DLD1 (cell line): Measurements from ENCODE around the gene ZFHX2.
"Not testable (repeated sequence)": the region's sequence is repeated elsewhere in the genome, so short reads cannot be mapped to it uniquely, and the experiment has no call there.

Experiments
- in situ Hi-C: cut with HindIII; loops from 2 replicates; pipeline ENCODE4 v1.10.0; 2017; ENCODE audit warnings: low sequenced_read_pairs

The ZFHX2 gene

GRCh38 chr14:23544511-23545447 is 6.8 kb downstream of the ZFHX2 start:
- in situ Hi-C loops, result no loop called here

- in situ Hi-C loops, result no loop called here
Observed at GRCh38 chr14:23543403-23543802, 8.2 kb downstream of the ZFHX2 start.

- in situ Hi-C loops, result no loop called here
Observed at GRCh38 chr14:23542261-23542660, 9.3 kb downstream of the ZFHX2 start.

- in situ Hi-C loops, result no loop called here
Observed at GRCh38 chr14:23540141-23540469, 11.5 kb downstream of the ZFHX2 start.

- in situ Hi-C loops, result no loop called here
Observed at GRCh38 chr14:23539248-23540140, 12.1 kb downstream of the ZFHX2 start.

GRCh38 chr14:23538785-23539184 is 12.8 kb downstream of the ZFHX2 start:
- in situ Hi-C loops, result no loop called here

GRCh38 chr14:23538050-23538718 is 13.4 kb downstream of the ZFHX2 start:
- in situ Hi-C loops, result no loop called here

GRCh38 chr14:23537351-23538049 is 14.1 kb downstream of the ZFHX2 start:
- in situ Hi-C loops, result no loop called here

- in situ Hi-C loops, result not testable (repeated sequence)
Observed at GRCh38 chr14:23536906-23537305, 14.7 kb downstream of the ZFHX2 start.

- in situ Hi-C loops, result no loop called here
Observed at GRCh38 chr14:23536494-23536893, 15.1 kb downstream of the ZFHX2 start.

GRCh38 chr14:23535943-23536342 is 15.6 kb downstream of the ZFHX2 start:
- in situ Hi-C loops, result no loop called here

- in situ Hi-C loops, result loop anchor here (5.0 kb wide), 1 partner anchor 87 kb away; no protein-coding TSS in a partner anchor
Observed at GRCh38 chr14:23533652-23534435, 17.7 kb downstream of the ZFHX2 start.

- in situ Hi-C loops, result loop anchor here (5.0 kb wide), 1 partner anchor 85 kb away; no protein-coding TSS in a partner anchor
Observed at GRCh38 chr14:23532658-23533057, 18.9 kb downstream of the ZFHX2 start.

- in situ Hi-C loops, result loop anchor here (5.0 kb wide), 1 partner anchor 84 kb away; no protein-coding TSS in a partner anchor
Observed at GRCh38 chr14:23531391-23531790, 20.2 kb downstream of the ZFHX2 start.

GRCh38 chr14:23530375-23531055 is 21.1 kb downstream of the ZFHX2 start:
- in situ Hi-C loops, result loop anchor here (5.0 kb wide), 1 partner anchor 83 kb away; no protein-coding TSS in a partner anchor

GRCh38 chr14:23529016-23529415 is 22.5 kb downstream of the ZFHX2 start:
- in situ Hi-C loops, result no loop called here

GRCh38 chr14:23528555-23528954 is 23.0 kb downstream of the ZFHX2 start:
- in situ Hi-C loops, result no loop called here

GRCh38 chr14:23525611-23526010 is 26.0 kb downstream of the ZFHX2 start:
- in situ Hi-C loops, result no loop called here

- in situ Hi-C loops, result no loop called here
Observed at GRCh38 chr14:23524954-23525353, 26.6 kb downstream of the ZFHX2 start.
